K562 (cell line): Measurements from ENCODE around the gene EGFL7. TPM values are rescaled to one million over a fixed set of nuclear protein-coding genes. Genes with fewer than 3 reads are reported as not detected.

Experiments used
- EHMT2 ChIP-seq: fragments of 450-650 bp; IDR thresholded peaks from 2 replicates; pipeline ENCODE4 v1.6.1; 2018; ENCODE audit warnings: antibody characterized with exemption
- HDAC3 ChIP-seq: fragments of 450-650 bp; IDR thresholded peaks from 2 replicates; pipeline ENCODE4 v1.6.1; 2018; ENCODE audit warnings: borderline replicate concordance, mild to moderate bottlenecking, moderate library complexity; ENCODE audit not compliant: partially characterized antibody
- HNRNPL ChIP-seq: fragments of 200-400 bp; formaldehyde crosslinking; IDR thresholded peaks from 2 replicates; pipeline ENCODE4 v1.6.1; 2017; ENCODE audit warnings: low read depth, mild to moderate bottlenecking, low read length
- HNRNPUL1 ChIP-seq: fragments of 200-400 bp; formaldehyde crosslinking; IDR thresholded peaks from 2 replicates; pipeline ENCODE4 v1.6.1; 2017; ENCODE audit warnings: low read length
- MEIS2 ChIP-seq: fragments of 450-650 bp; IDR thresholded peaks from 2 replicates; pipeline ENCODE4 v1.6.1; 2014; ENCODE audit warnings: mild to moderate bottlenecking; ENCODE audit not compliant: partially characterized antibody
- NEUROD1 ChIP-seq: fragments of 150-350 bp; IDR thresholded peaks from 2 replicates; pipeline ENCODE4 v1.6.1; 2014; ENCODE audit warnings: borderline replicate concordance, low read length, low read depth; ENCODE audit not compliant: partially characterized antibody
- POLR2H ChIP-seq: IDR thresholded peaks from 2 replicates; pipeline ENCODE4 v1.6.1; 2016; ENCODE audit warnings: missing genetic modification characterization, low read depth, mild to moderate bottlenecking, control low read depth, missing compliant biosample characterization, moderate library complexity
- RBM39 ChIP-seq: fragments of 200-400 bp; formaldehyde crosslinking; optimal IDR thresholded peaks from 2 replicates; pipeline ENCODE3; 2018; ENCODE audit warnings: low read depth, low read length
- SPI1 ChIP-seq: IDR thresholded peaks from 2 replicates; pipeline ENCODE4 v1.6.1; 2011; ENCODE audit warnings: low read depth, low read length, control low read depth, borderline replicate concordance
- STAT5A ChIP-seq: IDR thresholded peaks from 2 replicates; pipeline ENCODE4 v1.6.1; 2012; ENCODE audit warnings: low read length, inconsistent platforms, borderline replicate concordance
- SUPT5H ChIP-seq: fragments of 450-650 bp; IDR thresholded peaks from 2 replicates; pipeline ENCODE4 v1.6.1; 2016
- TEAD1 ChIP-seq, 2 experiments: fragments of 450-650 bp in 1 of 2; sonication (generic) in 1 of 2; formaldehyde crosslinking; IDR thresholded peaks; 2 replicates each; pipeline versions ENCODE4 v1.4.0 to v1.8.0; 2020 to 2022; ENCODE audit warnings: mild to moderate bottlenecking in 2 of 2, missing genetic modification reagents in 1 of 2
- ZC3H8 ChIP-seq: fragments of 450-650 bp; IDR thresholded peaks from 2 replicates; pipeline ENCODE4 v1.6.1; 2017
- ZNF77 ChIP-seq: fragments of 250-450 bp; sonication (Bioruptor Pico); IDR thresholded peaks from 2 replicates; pipeline ENCODE4 v1.5.0; 2020
- ZSCAN29 ChIP-seq: fragments of 450-650 bp; IDR thresholded peaks from 2 replicates; pipeline ENCODE4 v1.6.1; 2017
- ZSCAN32 ChIP-seq: fragments of 450-650 bp; formaldehyde crosslinking; IDR thresholded peaks from 2 replicates; pipeline ENCODE4 v1.4.0; 2020; ENCODE audit warnings: mild to moderate bottlenecking, moderate library complexity
- polyA plus RNA-seq, 8 experiments: library from polyadenylated mRNA; depleted of rRNA in 4 of 8; stranded (reverse) in 5 of 8; unstranded in 3 of 8; fragments of >200 nt; fragmentation: Nextera tagmentation in 2 of 8; fragmentation: Illumina TruSeq in 1 of 8; extraction: Ambion mirVana in 2 of 8; extraction: Trizol in 1 of 8; gene quantifications; 2 replicates each; pipeline versions ENCODE4 v1.2.1 to v1.2.3, GENCODE V29; 2011 to 2014; ENCODE audit warnings: inconsistent platforms in 1 of 8, missing spikeins in 1 of 8
- total RNA-seq, 7 experiments: library from RNA; depleted of rRNA in 6 of 7; stranded (reverse); fragments of >200 nt in 6 of 7; fragmentation: Illumina TruSeq in 2 of 7; extraction: Trizol in 2 of 7; gene quantifications; 2 replicates each; pipeline versions ENCODE4 v1.2.1 to v1.2.3, GENCODE V29; 2011 to 2021; ENCODE audit warnings: low replicate concordance in 1 of 7
- TF ChIP-seq, protein P1 (sequence below): fragments of 450-650 bp; IDR thresholded peaks from 2 replicates; pipeline ENCODE4 v1.6.1; 2017; ENCODE audit warnings: mild to moderate bottlenecking, moderate library complexity
- TF ChIP-seq, protein P2 (sequence below): fragments of 250-450 bp; sonication (Bioruptor Pico); IDR thresholded peaks from 2 replicates; pipeline ENCODE4 v1.8.0; 2022; ENCODE audit warnings: inconsistent platforms, mild to moderate bottlenecking, moderate library complexity, borderline replicate concordance
- TF ChIP-seq, protein P3 (sequence below): sonication (generic); formaldehyde crosslinking; IDR thresholded peaks from 2 replicates; pipeline ENCODE4 v1.8.1; 2022; ENCODE audit warnings: missing genetic modification reagents
- TF ChIP-seq, protein P4 (sequence below): sonication (generic); formaldehyde crosslinking; IDR thresholded peaks from 2 replicates; pipeline ENCODE4 v1.8.0; 2022; ENCODE audit warnings: mild to moderate bottlenecking, missing genetic modification reagents
- TF ChIP-seq, protein P5 (sequence below): sonication (generic); formaldehyde crosslinking; IDR thresholded peaks from 2 replicates; pipeline ENCODE4 v1.8.1; 2023; ENCODE audit warnings: mild to moderate bottlenecking, missing genetic modification reagents

Gene EGFL7
- total and polyA plus RNA-seq, 9 of the 15 experiments (the other 6 are each of a cell fraction or from before 2014, with no cell fraction given) = 1.5 to 286 (median 55.5) TPM

DNA sequence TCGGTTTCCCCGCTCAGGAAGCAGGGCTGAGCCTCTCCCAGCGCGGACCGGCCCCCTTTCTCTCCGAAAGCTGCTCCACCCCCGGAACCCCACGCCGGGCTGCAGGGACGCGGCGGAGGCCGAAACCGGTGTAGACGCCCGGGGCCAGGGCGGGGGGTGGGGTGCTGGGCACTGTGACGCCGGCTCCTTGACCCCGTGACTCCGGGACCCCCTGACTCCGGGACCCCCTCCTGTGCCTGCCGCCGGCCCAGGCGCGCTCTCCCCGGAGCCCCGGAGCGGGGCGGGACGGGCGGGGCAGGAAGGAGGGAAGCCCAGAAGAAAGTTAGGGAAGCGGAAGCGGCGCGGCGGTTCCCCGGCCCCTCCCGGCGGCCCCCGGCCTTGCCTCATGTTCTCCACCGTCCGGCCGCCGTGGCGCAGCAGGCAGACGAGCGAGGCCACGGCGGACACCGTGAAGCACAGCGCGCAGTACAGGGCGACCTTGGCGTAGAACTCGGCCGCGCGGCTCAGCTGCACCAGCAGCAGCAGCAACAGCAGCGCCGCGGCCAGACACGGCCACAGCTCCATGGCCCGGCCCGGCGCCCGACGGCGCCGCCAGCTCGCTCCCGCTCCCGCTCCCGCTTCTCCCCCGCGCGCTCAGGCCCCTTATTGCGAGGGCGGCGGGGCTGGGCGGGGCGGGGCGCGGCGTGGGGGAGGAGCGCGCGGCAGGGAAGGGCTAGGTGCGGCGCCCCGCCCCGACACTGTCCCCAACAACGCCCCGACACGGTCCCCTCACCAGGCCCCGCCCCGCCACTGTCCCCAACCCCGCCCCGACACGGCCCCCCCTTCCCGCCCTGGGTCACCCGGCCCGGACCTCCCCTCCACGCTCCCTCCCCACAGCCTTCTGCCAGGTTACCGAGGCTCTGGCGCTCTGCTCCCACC is 24.3 kb downstream of the EGFL7 start, which contains the start of gene AGPAT2 (continued):
- TF ChIP-seq HDAC3 = no peak
- TF ChIP-seq MEIS2 = no peak
- TF ChIP-seq TEAD1 (CRISPR knock-in tag; IDR thresholded peaks at IDR 0.05) = no peak
- peak; percentile 82 for TF ChIP-seq SUPT5H
- TF ChIP-seq POLR2H (tag) = no peak
- TF ChIP-seq, protein P1, sequence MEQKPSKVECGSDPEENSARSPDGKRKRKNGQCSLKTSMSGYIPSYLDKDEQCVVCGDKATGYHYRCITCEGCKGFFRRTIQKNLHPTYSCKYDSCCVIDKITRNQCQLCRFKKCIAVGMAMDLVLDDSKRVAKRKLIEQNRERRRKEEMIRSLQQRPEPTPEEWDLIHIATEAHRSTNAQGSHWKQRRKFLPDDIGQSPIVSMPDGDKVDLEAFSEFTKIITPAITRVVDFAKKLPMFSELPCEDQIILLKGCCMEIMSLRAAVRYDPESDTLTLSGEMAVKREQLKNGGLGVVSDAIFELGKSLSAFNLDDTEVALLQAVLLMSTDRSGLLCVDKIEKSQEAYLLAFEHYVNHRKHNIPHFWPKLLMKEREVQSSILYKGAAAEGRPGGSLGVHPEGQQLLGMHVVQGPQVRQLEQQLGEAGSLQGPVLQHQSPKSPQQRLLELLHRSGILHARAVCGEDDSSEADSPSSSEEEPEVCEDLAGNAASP = no peak
- TF ChIP-seq, protein P2, sequence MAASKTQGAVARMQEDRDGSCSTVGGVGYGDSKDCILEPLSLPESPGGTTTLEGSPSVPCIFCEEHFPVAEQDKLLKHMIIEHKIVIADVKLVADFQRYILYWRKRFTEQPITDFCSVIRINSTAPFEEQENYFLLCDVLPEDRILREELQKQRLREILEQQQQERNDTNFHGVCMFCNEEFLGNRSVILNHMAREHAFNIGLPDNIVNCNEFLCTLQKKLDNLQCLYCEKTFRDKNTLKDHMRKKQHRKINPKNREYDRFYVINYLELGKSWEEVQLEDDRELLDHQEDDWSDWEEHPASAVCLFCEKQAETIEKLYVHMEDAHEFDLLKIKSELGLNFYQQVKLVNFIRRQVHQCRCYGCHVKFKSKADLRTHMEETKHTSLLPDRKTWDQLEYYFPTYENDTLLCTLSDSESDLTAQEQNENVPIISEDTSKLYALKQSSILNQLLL (CRISPR knock-in tag) = no peak
- peak; percentile 27; the same call in 1 of the 2 replicates for TF ChIP-seq SPI1
- TF ChIP-seq, protein P3, sequence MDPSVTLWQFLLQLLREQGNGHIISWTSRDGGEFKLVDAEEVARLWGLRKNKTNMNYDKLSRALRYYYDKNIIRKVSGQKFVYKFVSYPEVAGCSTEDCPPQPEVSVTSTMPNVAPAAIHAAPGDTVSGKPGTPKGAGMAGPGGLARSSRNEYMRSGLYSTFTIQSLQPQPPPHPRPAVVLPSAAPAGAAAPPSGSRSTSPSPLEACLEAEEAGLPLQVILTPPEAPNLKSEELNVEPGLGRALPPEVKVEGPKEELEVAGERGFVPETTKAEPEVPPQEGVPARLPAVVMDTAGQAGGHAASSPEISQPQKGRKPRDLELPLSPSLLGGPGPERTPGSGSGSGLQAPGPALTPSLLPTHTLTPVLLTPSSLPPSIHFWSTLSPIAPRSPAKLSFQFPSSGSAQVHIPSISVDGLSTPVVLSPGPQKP (CRISPR knock-in tag) = no peak
- TF ChIP-seq, protein P4, sequence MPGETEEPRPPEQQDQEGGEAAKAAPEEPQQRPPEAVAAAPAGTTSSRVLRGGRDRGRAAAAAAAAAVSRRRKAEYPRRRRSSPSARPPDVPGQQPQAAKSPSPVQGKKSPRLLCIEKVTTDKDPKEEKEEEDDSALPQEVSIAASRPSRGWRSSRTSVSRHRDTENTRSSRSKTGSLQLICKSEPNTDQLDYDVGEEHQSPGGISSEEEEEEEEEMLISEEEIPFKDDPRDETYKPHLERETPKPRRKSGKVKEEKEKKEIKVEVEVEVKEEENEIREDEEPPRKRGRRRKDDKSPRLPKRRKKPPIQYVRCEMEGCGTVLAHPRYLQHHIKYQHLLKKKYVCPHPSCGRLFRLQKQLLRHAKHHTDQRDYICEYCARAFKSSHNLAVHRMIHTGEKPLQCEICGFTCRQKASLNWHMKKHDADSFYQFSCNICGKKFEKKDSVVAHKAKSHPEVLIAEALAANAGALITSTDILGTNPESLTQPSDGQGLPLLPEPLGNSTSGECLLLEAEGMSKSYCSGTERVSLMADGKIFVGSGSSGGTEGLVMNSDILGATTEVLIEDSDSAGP (CRISPR knock-in tag) = 0 out of 2 replicates have a peak, but pooled peaks have one; percentile 26
- no peak for TF ChIP-seq RBM39
- no peak for TF ChIP-seq HNRNPUL1
- TF ChIP-seq ZSCAN32 (CRISPR knock-in tag) = no peak
- no peak for TF ChIP-seq ZNF77 (CRISPR knock-in tag)
- TF ChIP-seq NEUROD1 = no peak
- peak; percentile 37 for TF ChIP-seq HNRNPL
- TF ChIP-seq, protein P5, sequence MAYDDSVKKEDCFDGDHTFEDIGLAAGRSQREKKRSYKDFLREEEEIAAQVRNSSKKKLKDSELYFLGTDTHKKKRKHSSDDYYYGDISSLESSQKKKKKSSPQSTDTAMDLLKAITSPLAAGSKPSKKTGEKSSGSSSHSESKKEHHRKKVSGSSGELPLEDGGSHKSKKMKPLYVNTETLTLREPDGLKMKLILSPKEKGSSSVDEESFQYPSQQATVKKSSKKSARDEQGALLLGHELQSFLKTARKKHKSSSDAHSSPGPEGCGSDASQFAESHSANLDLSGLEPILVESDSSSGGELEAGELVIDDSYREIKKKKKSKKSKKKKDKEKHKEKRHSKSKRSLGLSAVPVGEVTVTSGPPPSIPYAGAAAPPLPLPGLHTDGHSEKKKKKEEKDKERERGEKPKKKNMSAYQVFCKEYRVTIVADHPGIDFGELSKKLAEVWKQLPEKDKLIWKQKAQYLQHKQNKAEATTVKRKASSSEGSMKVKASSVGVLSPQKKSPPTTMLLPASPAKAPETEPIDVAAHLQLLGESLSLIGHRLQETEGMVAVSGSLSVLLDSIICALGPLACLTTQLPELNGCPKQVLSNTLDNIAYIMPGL = no peak
- no peak for TF ChIP-seq EHMT2
- TF ChIP-seq STAT5A = no peak
- no peak for TF ChIP-seq ZC3H8
- peak; percentile 95 for TF ChIP-seq ZSCAN29
